ENCODE measurements around the gene CTSD.

The CTSD gene

DNA sequence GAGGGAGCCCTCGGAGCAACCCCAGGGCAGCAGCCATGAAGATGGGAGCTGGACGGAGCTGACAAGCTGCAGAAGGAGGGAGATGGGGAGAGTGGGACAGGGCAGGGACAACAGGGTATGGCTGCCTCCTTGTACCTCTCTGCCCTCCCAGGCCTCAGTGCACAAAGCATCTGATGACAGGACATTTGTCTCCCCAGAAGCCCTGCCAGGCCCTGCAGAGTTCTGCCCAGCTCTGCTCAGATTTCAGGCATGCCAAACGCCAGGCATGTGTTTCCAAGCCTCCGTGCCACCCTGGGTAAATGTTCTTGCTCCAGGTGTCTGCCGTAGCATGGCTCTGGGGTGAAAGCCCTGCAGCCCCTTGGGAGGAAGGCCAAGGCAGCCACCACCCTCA is 12.2 kb downstream of the CTSD start:
- TF ChIP-seq, protein P1, sequence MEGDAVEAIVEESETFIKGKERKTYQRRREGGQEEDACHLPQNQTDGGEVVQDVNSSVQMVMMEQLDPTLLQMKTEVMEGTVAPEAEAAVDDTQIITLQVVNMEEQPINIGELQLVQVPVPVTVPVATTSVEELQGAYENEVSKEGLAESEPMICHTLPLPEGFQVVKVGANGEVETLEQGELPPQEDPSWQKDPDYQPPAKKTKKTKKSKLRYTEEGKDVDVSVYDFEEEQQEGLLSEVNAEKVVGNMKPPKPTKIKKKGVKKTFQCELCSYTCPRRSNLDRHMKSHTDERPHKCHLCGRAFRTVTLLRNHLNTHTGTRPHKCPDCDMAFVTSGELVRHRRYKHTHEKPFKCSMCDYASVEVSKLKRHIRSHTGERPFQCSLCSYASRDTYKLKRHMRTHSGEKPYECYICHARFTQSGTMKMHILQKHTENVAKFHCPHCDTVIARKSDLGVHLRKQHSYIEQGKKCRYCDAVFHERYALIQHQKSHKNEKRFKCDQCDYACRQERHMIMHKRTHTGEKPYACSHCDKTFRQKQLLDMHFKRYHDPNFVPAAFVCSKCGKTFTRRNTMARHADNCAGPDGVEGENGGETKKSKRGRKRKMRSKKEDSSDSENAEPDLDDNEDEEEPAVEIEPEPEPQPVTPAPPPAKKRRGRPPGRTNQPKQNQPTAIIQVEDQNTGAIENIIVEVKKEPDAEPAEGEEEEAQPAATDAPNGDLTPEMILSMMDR (IDR thresholded peaks at IDR 0.05; ENCODE audit: extremely low read depth, insufficient read depth, missing control alignments) = no peak
- in situ Hi-C loops (cut with MboI; ENCODE audit: low pct_unique_long_range_greater_than_20kb, low sequenced_read_pairs, unreplicated experiment) = no loop called here
- DNase-seq (ENCODE audit: low spot score) = peak; percentile 45

- TF ChIP-seq, protein P1 (IDR thresholded peaks at IDR 0.05; ENCODE audit: extremely low read depth, insufficient read depth, missing control alignments) = no peak
- DNase-seq (ENCODE audit: low spot score) = peak; percentile 37
- in situ Hi-C loops (cut with MboI; ENCODE audit: low pct_unique_long_range_greater_than_20kb, low sequenced_read_pairs, unreplicated experiment) = no loop called here
Observed at GRCh38 chr11:1750840-1751530, 12.7 kb downstream of the CTSD start.

DNA sequence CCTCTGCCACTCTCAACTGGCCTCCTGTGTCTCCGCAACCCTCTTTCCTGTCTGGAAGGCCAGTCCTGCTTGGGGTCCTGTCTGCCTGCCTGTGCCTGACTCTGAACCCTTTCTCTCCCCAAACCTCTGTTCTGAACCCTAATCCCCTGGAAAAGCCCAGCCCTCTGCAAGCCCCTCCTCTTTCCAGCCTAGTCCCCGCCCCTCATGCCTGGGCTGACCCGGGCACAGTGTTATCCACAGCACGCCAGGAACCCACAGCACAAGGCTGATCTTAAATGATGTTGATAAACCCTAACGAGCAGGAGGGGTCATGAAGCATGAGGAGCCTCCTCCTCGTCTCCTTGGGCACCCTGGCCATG is 13.3 kb downstream of the CTSD start, which contains the start of gene IFITM10:
IFITM10 (minus strand) TSS at position 115 of the 359 bp plus-strand sequence. CDS start 153 bp downstream, outside the sequence.
- TF ChIP-seq, protein P1 (IDR thresholded peaks at IDR 0.05; ENCODE audit: extremely low read depth, insufficient read depth, missing control alignments) = no peak
- DNase-seq (ENCODE audit: low spot score) = no peak
- in situ Hi-C loops (cut with MboI; ENCODE audit: low pct_unique_long_range_greater_than_20kb, low sequenced_read_pairs, unreplicated experiment) = no loop called here

- TF ChIP-seq, protein P1 (IDR thresholded peaks at IDR 0.05; ENCODE audit: extremely low read depth, insufficient read depth, missing control alignments) = no peak
- DNase-seq (ENCODE audit: low spot score) = peak; percentile 40
- in situ Hi-C loops (cut with MboI; ENCODE audit: low pct_unique_long_range_greater_than_20kb, low sequenced_read_pairs, unreplicated experiment) = no loop called here
Observed at GRCh38 chr11:1749395-1750351, 14.1 kb downstream of the CTSD start.

DNA sequence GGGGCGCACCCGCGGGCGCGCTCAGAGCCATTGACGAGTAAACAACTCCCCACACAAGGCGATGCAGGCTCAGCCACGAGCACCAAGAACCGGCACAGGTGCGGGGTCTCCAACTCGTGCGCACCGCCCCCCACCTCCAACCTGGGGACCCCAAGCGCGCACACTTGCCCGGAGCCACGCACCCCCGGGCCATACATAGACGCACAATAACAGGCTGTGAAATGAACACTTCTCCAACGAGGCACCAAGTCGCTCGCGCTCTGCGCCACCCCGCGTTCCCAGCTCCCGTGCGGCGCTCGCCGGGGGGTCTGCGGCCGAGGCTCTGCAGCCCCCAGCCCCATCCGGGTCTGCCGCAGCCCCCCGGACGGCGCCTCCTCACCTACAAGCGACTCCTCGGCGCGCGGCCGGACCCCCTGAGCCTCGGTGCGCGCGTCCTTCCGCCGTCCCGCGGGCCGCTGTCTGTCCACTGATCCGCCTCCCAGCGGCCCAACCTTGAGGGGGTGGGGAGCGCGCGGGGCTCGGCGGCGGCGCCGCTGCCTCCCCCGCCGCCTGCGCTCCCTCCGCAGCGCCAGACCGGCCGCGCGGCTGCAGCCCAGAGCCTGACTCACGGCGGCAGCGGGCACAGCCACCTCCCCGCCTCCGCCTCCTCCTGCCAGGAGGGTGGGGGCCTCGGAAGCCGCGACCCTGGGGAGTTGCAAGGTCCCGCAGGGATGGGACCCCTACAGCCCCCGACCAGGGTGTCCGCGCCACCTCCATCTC is 14.9 kb downstream of the CTSD start:
- TF ChIP-seq, protein P1 (IDR thresholded peaks at IDR 0.05; ENCODE audit: extremely low read depth, insufficient read depth, missing control alignments) = no peak
- in situ Hi-C loops (cut with MboI; ENCODE audit: low pct_unique_long_range_greater_than_20kb, low sequenced_read_pairs, unreplicated experiment) = no loop called here
- DNase-seq (ENCODE audit: low spot score) = peak; percentile 51
